ENCODE data around the gene ANO7. TPM values are rescaled to one million over a fixed set of nuclear protein-coding genes. Genes with fewer than 3 reads are reported as not detected.
A peak's percentile ranks its signal among the peaks of the same experiment; 100 is the strongest.

Gene ANO7
- total and polyA plus RNA-seq, 5 experiments from 2014 or later, result 0.16 to 0.77 (median 0.57) TPM; not detected in 2

GRCh38 chr2:241256168-241256545 lies 67.7 kb downstream of the ANO7 start:
- H3K4me3 Mint-ChIP-seq, result no peak overlapping the region
- H3K27ac Mint-ChIP-seq, result no peak overlapping the region
- POLR2A ChIA-PET, result interaction anchor here (0.6 kb wide), 1 partner anchor 45 kb away, joined by 3 read pairs; no protein-coding TSS in a partner anchor
- DNase-seq (no peak), ATAC-seq (no peak)
- no peaks in the 10 kb centered on the region for H3K9me3 Mint-ChIP-seq
- H3K27me3 Mint-ChIP-seq, result no peaks in the 10 kb centered on the region
- peaks cover 5 to 93% (median 19%) of the 10 kb centered on the region in 3 donors for H3K36me3 Mint-ChIP-seq
- peaks cover 0 to 5% (median 2%) of the 10 kb centered on the region in 4 donors for H3K4me1 Mint-ChIP-seq

- H3K4me1 Mint-ChIP-seq, result peaks cover 0 to 5% (median 2%) of the 10 kb centered on the region in 4 donors
- DNase-seq (no peak), ATAC-seq (no peak)
- H3K4me3 Mint-ChIP-seq, result no peak overlapping the region
- H3K27ac Mint-ChIP-seq, result peak overlapping the region in 1 of 10 donors; percentile 83
- H3K27me3 Mint-ChIP-seq, result no peaks in the 10 kb centered on the region
- POLR2A ChIA-PET, result interaction anchor here (1.5 kb wide), 1 partner anchor 58 kb away, joined by 4 read pairs; the partner anchor contains the start of genes HDLBP and SEPTIN2
- no peaks in the 10 kb centered on the region for H3K9me3 Mint-ChIP-seq
- H3K36me3 Mint-ChIP-seq, result peaks cover 5 to 91% (median 17%) of the 10 kb centered on the region in 3 donors
Measured at GRCh38 chr2:241257419-241258032, 69.0 kb downstream of the ANO7 start.

GRCh38 chr2:241258505-241259280 lies 70.2 kb downstream of the ANO7 start:
- Mint-ChIP-seq H3K4me1 (peaks cover 0 to 5% (median 5%) of the 10 kb centered on the region in 4 donors), H3K4me3 (no peak overlapping the region), H3K36me3 (peaks cover 10 to 91% (median 16%) of the 10 kb centered on the region in 3 donors), H3K9me3 (no peaks in the 10 kb centered on the region), H3K27ac (peak overlapping the region in 2 of 10 donors; percentile 9 to 15), H3K27me3 (no peaks in the 10 kb centered on the region)
- POLR2A ChIA-PET, result no interaction called here
- ATAC-seq (no peak), DNase-seq (no peak)

- Mint-ChIP-seq H3K36me3 (peaks cover 8 to 88% (median 16%) of the 10 kb centered on the region in 3 donors), H3K4me3 (no peak overlapping the region), H3K27me3 (no peaks in the 10 kb centered on the region), H3K9me3 (no peaks in the 10 kb centered on the region), H3K27ac (peak overlapping the region in 1 of 10 donors; percentile 63), H3K4me1 (peaks cover 0 to 5% (median 4%) of the 10 kb centered on the region in 4 donors)
- ATAC-seq (no peak), DNase-seq (no peak)
- POLR2A ChIA-PET, result no interaction called here
Measured at GRCh38 chr2:241260911-241261310, 72.4 kb downstream of the ANO7 start.

- POLR2A ChIA-PET, result no interaction called here
- ATAC-seq (no peak), DNase-seq (no peak)
- no peak overlapping the region for H3K4me3 Mint-ChIP-seq
- H3K36me3 Mint-ChIP-seq, result peaks cover 5 to 89% (median 16%) of the 10 kb centered on the region in 3 donors
- H3K9me3 Mint-ChIP-seq, result no peaks in the 10 kb centered on the region
- peak overlapping the region in 2 of 10 donors; percentile 19 to 42 for H3K27ac Mint-ChIP-seq
- H3K4me1 Mint-ChIP-seq, result peaks cover 3 to 5% (median 4%) of the 10 kb centered on the region in 4 donors
- H3K27me3 Mint-ChIP-seq, result no peaks in the 10 kb centered on the region
Measured at GRCh38 chr2:241261628-241262027, 73.2 kb downstream of the ANO7 start.

- H3K27ac Mint-ChIP-seq, result peak overlapping the region in 3 of 10 donors; percentile 28 to 40 (median 37)
- no peak for DNase-seq
- peaks cover 3 to 17% (median 4%) of the 10 kb centered on the region in 4 donors for H3K4me1 Mint-ChIP-seq
- no peak overlapping the region for H3K4me3 Mint-ChIP-seq
- H3K9me3 Mint-ChIP-seq, result no peaks in the 10 kb centered on the region
- H3K27me3 Mint-ChIP-seq, result no peaks in the 10 kb centered on the region
- ATAC-seq, result no peak
- H3K36me3 Mint-ChIP-seq, result peaks cover 5 to 89% (median 13%) of the 10 kb centered on the region in 3 donors
- POLR2A ChIA-PET, result no interaction called here
Measured at GRCh38 chr2:241263061-241263460, 74.6 kb downstream of the ANO7 start.

GRCh38 chr2:241265506-241265905 lies 77.0 kb downstream of the ANO7 start:
- Mint-ChIP-seq H3K9me3 (no peaks in the 10 kb centered on the region), H3K27ac (peak overlapping the region in 1 of 10 donors; percentile 83), H3K4me1 (peaks cover 8 to 27% (median 22%) of the 10 kb centered on the region in 4 donors), H3K4me3 (no peak overlapping the region), H3K27me3 (no peaks in the 10 kb centered on the region), H3K36me3 (peaks cover 5 to 78% (median 13%) of the 10 kb centered on the region in 3 donors)
- DNase-seq (no peak), ATAC-seq (no peak)
- POLR2A ChIA-PET, result no interaction called here

GRCh38 chr2:241267249-241268067 lies 79.0 kb downstream of the ANO7 start:
- Mint-ChIP-seq H3K36me3 (peaks cover 5 to 60% (median 7%) of the 10 kb centered on the region in 3 donors), H3K9me3 (no peaks in the 10 kb centered on the region), H3K4me3 (no peak overlapping the region), H3K27ac (peak overlapping the region in 3 of 10 donors; percentile 17 to 57 (median 29)), H3K4me1 (peaks cover 18 to 40% (median 36%) of the 10 kb centered on the region in 4 donors), H3K27me3 (no peaks in the 10 kb centered on the region)
- POLR2A ChIA-PET, result interaction anchor here (0.5 to 1.5 kb wide), 2 partner anchors 47 to 260 kb away, joined by 3 to 4 read pairs; no protein-coding TSS in a partner anchor
- DNase-seq (no peak), ATAC-seq (no peak)

GRCh38 chr2:241268306-241268705 lies 79.8 kb downstream of the ANO7 start:
- H3K27me3 Mint-ChIP-seq, result no peaks in the 10 kb centered on the region

GRCh38 chr2:241268716-241269445 lies 80.4 kb downstream of the ANO7 start:
- POLR2A ChIA-PET, result no interaction called here
- Mint-ChIP-seq H3K4me1 (peaks cover 23 to 50% (median 44%) of the 10 kb centered on the region in 4 donors), H3K36me3 (peaks cover 0 to 46% (median 2%) of the 10 kb centered on the region in 3 donors), H3K27me3 (no peaks in the 10 kb centered on the region), H3K27ac (peak overlapping the region in 7 of 10 donors; percentile 11 to 80 (median 46)), H3K4me3 (peak overlapping the region in 3 of 10 donors; percentile 38 to 60 (median 59)), H3K9me3 (no peaks in the 10 kb centered on the region)
- no peak for DNase-seq
- ATAC-seq, result no peak

More at GRCh38 chr2:241268306-241268705, 79.8 kb downstream of the ANO7 start:
- Mint-ChIP-seq H3K4me1 (peaks cover 18 to 45% (median 39%) of the 10 kb centered on the region in 4 donors), H3K27ac (peak overlapping the region in 2 of 10 donors; percentile 1 to 53), H3K36me3 (peaks cover 0 to 51% (median 3%) of the 10 kb centered on the region in 3 donors), H3K9me3 (no peaks in the 10 kb centered on the region), H3K4me3 (peak overlapping the region in 2 of 10 donors; percentile 25 to 59)
- ATAC-seq (no peak), DNase-seq (no peak)
- POLR2A ChIA-PET, result interaction anchor here (1.5 kb wide), 1 partner anchor 46 kb away, joined by 4 read pairs; no protein-coding TSS in a partner anchor

GRCh38 chr2:241269707-241270520 lies 81.4 kb downstream of the ANO7 start:
- DNase-seq (no peak), ATAC-seq (no peak)
- Mint-ChIP-seq H3K27me3 (no peaks in the 10 kb centered on the region), H3K4me3 (peak overlapping the region in 6 of 10 donors; percentile 7 to 96 (median 64)), H3K4me1 (peaks cover 27 to 61% (median 52%) of the 10 kb centered on the region in 4 donors), H3K27ac (peak overlapping the region in 7 of 10 donors; percentile 17 to 74 (median 55)), H3K9me3 (peaks cover 0 to 3% (median 0%) of the 10 kb centered on the region in 9 donors), H3K36me3 (peaks cover 0 to 37% (median under 1%) of the 10 kb centered on the region in 3 donors)
- POLR2A ChIA-PET, result no interaction called here

Measured in naive thymus-derived CD8-positive, alpha-beta T cell (primary cell).